Measurements from ENCODE around the gene CEP112.

The CEP112 gene

GRCh38 chr17:65626451-65626850 is 565.5 kb downstream of the CEP112 start:
- no peak for DNase-seq

GRCh38 chr17:65618516-65618915 is 573.4 kb downstream of the CEP112 start:
- no peak for DNase-seq

- no peak for DNase-seq
Observed at GRCh38 chr17:65617496-65617895, 574.4 kb downstream of the CEP112 start.

GRCh38 chr17:65609749-65610148 is 582.2 kb downstream of the CEP112 start:
- DNase-seq = no peak

GRCh38 chr17:65609286-65609685 is 582.6 kb downstream of the CEP112 start:
- DNase-seq = no peak

DNA sequence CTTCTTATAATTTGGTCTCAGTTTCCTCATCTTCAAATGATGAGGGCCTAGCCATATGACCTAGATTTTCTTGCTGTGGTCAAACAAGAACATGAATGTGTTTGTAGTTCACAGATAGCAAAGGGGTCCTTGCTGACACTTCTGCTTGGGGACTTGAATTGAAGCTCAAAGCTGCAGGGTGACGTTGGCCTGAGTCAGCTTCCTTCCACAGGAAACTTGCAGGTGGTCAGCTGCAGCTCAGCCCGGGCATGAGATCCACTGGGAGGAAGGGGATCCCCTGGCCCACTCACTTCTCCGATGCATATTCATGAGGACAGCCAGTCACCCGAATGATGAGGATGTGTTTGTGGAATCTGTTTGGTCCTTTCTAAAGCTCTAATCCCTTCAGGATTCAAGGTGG is 587.9 kb downstream of the CEP112 start:
- DNase-seq = no peak

- no peak for DNase-seq
Observed at GRCh38 chr17:65601881-65602280, 590.1 kb downstream of the CEP112 start.

DNA sequence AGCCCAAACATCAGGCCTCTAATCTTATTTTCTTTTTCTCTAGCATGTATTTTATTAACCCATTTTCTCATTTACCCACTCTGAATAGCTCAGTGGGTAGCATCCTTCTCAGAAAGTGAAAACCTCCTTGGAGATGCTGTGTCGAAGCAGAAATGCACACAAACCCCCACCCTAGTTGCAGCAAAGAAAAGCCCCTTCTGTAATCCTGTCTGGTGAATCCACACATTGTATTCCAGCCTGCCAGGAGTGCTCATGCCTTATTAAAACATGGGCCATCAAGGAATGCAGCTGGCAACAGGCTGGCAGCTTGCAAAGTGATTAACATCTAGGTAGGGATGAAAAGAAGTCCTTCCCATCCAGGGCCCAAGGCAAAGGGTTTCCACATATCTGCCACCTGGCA is 590.8 kb downstream of the CEP112 start:
- no peak for DNase-seq

- no peak for DNase-seq
Observed at GRCh38 chr17:65600518-65600917, 591.4 kb downstream of the CEP112 start.

DNA sequence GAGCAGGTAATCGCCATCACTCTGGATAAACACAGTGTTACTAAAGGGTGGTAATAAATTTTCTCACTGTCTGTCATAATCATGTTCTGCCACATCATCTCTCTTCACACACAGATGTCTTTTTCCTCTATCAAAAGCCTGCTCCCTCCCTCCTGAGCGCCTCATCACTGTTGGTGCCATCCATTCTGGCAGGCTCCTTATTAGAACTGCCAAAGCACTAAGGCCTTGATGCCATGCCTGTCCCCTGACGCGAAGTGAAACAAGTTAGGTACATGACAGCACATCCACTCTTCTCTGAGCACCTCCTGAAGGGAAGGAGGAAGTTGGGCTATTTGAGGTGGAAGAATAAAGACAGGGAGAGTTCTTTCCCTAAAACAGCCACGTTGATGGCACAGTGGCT is 592.3 kb downstream of the CEP112 start:
- DNase-seq = no peak

DNA sequence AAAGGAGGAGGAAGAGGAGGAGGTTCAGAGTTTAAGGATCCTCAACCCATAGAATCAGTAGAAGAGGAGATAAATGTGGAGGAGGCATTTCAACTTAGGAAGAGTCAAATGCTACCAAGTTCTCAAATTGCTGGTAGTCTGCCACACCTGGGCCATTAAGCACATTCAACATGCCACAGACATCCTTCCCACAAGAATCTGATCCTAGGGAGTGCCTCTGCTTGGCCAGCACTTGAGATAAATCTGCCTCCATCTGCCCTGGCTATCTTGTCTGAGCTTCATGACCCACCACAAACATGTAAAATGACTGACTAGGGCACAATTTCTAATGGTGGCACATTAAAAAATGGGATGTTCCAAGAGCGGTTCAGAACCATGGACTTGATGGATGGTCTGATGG is 593.2 kb downstream of the CEP112 start:
- no peak for DNase-seq

DNA sequence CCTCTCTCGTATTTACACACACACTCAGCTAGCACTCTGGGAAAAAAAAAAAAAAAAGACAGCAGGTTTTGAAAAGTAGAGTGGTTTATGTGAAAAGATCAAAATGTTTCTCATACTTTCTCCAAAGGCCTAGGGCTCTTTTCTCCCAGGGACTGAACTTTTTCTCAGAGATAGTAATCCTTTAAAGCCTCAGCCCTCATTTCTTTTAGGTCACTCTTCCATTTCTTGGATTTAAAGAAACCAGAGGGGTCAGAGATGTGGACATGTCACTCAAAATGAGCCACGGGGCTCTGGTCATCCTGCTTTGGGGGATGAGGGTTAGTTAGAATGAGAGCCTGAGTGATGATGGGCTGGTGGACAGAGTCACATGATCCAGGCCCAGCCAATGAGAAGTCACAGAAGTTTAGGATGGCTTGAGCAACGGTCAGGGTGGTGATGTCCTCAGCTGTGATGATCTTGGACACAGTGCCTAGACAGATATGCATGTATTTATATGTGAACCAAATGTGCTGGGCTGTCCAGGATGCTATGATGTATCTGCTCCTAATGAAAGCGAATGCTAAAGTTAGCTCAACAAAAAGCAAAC is 596.8 kb downstream of the CEP112 start:
- no peak for DNase-seq

GRCh38 chr17:65593855-65594845 is 597.8 kb downstream of the CEP112 start:
- no peak for DNase-seq

- no peak for DNase-seq
Observed at GRCh38 chr17:65593092-65593854, 598.7 kb downstream of the CEP112 start.

GRCh38 chr17:65592125-65592965 is 599.6 kb downstream of the CEP112 start:
- DNase-seq = no peak

DNA sequence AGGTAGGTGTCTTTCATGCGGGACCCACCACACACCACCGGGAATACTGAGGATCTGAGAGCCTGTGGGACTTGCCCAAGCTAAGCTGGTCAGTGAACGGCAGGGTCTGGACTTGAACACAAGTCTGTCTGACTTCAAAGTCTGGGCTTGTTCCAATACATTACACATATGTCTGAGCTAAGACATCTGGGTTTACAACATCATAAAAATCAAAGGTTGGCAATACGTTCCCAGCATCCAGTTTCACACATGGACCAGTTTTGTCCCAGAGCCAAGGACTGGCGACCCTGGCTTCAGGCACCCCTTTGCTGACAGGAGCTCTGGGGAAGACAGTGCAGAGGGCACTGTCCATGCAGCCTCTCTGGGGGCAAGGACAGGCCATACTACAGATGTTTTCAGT is 602.6 kb downstream of the CEP112 start:
- no peak for DNase-seq

GRCh38 chr17:65588181-65588808 is 603.6 kb downstream of the CEP112 start:
- no peak for DNase-seq

- DNase-seq = no peak
Observed at GRCh38 chr17:65587534-65588180, 604.3 kb downstream of the CEP112 start.

- no peak for DNase-seq
Observed at GRCh38 chr17:65586899-65587298, 605.0 kb downstream of the CEP112 start.

All from NCI-H1694 (cell line).